COLO668 (cell line): ENCODE data around the gene FCRL2.
"Not testable (repeated sequence)": the region's sequence is repeated elsewhere in the genome, so short reads cannot be mapped to it uniquely, and the experiment has no call there.

Experiments used
- DNase-seq: peaks from one replicate; lab custom pipeline; 2025; ENCODE audit not compliant: unreplicated experiment; lab: John Stamatoyannopoulos, UW

Gene FCRL2

DNA sequence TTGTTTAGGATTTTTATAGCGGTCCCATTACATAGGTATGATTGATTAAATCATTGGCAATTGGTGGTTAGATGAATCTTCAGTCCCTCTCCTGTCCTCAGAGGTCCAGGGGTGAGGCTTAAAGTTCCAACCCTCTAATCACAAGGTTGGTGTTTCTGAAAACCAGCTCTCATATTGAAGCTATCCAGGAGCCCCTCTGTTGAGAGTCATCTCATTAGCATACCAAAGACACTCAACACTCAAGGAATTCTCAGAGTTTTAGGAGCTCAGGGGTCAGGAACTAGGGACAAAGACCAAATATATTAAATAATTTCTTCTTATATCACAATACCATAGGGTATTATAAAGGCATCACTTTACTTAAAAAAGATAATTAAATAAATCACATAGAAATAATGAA lies 23.3 kb downstream of the FCRL2 start:
- no peak for DNase-seq

DNA sequence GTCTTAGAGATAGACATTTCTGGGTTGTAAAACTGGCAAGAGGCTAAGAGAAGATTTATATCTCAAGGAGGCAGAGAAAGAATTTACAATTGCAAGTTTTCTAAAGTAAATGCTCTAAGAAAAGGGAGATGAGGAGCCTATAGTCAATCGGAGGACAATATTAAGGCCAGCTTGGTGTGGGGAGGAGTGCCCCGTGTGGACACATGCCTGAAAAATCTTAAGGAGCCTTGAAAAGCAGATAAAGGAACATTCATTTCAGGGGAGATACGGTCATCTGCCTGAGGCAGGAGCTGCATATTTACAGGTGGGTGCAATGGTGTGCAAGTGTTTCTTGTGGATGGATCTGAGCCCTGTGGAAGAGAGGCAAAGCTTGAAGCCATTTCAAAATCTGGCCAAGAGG lies 25.6 kb downstream of the FCRL2 start:
- DNase-seq, result no peak

DNA sequence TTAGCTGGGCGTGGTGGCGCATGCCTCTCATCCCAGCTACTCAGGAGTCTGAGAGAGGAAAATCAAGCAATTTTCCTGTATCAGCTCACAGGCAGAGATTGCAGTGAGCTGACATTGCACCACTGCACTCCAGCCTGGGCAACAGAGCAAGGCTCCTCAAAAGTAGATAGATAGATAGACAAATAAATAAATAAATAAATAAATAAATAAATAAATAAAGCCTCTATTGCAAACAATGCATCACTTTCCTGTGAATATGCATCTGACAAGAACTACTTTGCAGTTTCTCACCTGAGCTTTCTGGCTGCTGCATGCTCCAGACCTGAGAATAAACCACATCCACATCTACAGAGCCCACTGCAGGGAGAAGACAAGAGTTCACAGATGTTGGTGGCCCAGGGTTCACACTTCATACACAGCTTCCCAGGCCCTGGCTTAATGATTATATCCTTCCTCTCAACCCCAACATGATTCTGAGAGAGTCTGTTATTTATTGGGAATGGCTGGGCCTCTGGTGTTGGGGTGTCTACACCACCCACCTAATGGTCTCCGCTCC lies 28.6 kb downstream of the FCRL2 start:
- DNase-seq, result no peak

DNA sequence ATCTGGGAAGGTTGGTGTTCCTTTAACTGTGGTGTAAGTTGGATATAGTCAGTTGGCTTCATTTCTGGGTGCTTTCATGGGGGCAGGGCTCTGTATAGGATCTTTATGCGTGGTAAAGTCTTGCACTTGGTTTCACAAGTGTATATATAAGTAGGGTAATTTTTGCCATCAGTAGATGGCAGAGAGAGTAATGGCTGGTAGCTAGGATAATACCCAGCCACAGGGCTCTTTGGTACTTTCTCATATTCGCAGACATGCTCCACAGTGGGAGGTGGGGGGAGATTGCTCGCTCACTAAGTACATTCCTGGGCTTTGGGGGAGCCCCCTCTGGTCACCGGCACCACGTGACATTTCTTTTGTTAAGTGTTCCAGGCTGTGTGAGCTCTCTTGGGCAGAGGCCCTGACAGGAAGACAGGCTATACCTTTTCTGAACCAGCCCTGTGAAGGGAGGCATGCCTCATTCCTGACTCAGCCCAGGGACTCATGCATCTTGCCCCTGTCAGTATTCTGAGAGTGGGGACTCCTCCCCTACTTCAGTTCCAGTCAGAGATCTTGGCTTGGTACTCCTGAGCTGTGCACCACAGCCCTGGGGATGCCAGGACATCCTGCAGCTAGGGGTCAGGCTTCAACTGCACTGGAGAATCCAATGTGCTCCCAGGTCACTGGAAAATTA lies 37.6 kb downstream of the FCRL2 start:
- no peak for DNase-seq

DNA sequence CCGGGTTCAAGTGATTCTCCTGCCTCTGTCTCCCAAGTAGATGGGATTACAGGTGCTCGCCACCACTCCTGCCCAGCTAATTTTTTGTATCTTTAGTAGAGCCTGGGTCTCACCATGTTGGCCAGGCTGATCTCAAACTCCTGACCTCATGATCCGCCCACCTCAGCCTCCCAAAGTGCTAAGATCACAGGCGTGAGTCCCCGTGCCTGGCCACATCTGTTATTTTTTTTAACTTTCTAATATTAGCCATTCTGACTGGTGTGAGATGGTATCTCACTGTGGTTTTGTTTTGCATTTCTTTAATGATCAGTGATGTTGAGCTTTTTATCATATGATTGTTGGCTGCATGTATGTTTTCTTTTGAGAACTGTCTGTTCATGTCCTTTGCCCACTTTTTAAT lies 40.9 kb downstream of the FCRL2 start:
- not testable (repeated sequence) for DNase-seq

DNA sequence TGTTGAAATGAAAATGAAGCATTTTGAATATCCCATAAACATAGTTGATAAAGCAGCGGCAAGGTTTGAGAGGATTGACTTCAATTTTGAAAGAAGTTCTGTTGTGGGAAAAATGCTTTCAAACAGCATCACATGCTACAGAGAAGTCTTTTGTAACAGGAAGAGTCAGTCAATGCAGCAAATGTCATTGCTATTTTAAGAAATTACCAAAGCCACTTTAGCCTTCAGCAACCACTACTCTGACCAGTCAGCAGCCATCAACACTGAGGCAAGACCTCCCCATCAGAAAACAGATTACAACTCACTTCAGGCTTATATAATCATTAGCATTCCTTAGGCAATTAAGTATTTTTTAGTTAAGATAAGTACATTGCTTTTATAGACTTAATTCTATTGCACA lies 42.6 kb downstream of the FCRL2 start:
- DNase-seq, result no peak

DNA sequence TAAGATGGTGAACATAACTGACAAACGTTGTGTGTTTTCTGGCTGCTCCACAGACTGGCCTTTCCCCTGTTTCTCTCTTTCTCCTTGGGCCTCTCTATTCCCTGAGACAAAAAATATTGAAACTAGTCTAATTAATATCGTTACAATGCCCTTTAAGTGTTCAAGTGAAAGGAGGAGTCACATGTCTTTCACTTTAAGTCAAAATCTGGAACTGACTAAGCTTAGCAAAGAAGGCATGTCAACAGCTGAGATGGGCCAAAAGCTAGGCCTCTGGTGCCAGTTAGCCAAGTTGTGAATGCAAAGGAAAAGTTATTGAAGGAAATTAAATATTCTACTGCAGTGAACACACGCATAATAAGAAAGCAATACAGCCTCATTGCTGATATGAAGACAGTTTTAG lies 44.2 kb downstream of the FCRL2 start:
- no peak for DNase-seq

DNA sequence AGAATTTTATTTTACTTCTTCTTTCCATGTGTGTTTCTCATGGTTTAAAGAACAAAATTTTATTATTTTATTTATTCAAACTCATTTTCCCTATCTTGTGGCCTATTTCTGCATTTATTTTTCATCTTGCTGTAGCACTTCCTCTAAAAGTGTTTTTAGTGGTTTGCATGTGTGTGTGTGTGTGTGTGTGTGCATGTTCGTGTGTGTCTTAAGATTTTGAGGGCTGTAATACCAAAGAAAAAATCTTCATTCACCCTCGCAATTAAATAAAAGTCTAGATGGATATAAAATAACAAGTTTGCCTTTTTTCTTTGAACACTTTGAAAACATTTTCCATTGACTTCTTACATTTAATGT lies 51.7 kb downstream of the FCRL2 start:
- DNase-seq, result no peak

DNA sequence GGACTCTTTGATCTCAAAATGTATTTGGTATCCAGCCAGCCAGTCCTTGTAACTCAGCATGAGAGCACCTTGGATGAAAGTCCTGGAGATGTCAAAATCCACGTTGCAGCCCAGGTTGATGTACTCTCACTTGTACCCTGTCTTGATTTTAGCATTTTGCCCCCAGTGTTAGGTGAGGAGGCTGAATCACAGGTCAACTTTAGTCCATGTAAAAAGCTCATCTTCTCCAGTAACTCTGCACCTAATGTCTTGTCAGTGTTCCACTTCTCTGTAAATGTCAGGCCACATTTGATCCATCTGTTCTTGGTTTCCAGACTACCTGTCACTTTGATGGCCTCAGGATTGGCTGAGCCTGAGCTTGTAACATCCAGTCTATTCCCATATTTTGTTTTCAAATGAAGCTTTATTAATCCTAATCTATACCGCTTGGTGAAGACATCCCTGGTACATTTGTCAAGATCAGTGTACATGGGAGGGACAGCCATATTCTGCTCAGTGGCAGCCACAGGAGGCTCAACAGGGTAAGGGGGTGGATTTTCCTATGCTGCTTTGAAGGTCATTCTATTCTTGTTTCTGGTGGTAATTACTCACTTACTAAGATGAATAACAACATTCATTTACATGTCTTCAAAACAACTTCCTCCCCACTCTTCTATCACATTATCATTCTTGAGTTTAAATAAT lies 52.3 kb downstream of the FCRL2 start:
- no peak for DNase-seq

DNA sequence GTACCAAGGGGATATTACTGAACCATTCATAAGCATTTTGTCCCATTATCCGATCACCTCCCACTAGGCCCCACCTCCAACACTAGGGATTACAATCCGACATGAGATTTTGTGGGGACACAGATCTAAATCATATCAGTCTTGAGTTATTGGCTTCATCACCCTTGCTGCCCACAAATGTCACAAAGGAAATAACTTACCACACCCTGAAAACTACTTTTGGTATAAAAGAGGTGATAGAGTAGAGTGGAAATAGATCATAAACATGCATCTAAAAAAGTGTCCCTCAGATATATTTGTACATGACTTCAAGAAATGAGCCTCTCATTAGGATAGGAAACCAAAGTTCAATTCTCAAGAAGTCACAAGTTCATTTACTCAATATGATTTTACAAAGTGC lies 53.8 kb downstream of the FCRL2 start:
- DNase-seq, result no peak

DNA sequence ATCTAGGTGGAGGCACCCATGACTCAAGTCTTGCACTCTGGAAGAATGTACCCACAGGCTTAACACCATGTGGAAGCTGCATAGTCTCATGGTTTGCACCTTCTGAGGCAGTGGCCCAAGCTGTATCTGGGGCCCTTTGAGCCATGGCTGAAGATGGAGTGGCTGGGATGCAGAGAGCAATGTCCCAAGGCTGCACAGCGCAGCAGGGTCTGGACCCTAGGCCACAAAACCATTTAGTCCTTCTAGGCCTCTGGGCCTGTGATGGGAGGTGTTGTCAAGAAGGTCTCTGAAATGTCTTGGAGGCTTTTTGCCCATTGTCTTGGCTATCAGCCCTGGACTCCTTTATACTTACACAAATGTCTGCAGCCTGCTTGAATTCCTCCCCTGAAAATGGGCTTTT lies 54.9 kb downstream of the FCRL2 start:
- DNase-seq, result no peak

DNA sequence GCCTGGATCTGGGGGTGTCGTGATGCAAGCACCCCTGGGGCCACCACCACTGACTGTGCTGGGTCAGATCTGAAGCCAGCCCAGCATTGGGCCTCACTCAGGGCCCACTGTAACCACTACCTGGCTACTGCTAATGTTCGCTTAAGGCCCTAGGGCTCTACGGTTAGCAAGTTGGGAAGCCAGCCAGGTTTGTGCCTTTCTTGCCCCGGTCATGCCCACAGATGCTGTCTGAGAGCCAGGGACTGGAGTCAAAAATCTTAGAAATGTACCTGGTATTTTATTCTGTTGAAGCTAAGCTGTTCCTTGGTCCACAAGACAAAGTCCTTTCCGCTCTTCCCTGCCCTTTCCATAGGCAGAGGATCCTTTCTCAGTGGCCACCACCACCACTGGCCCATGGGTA lies 61.2 kb downstream of the FCRL2 start:
- no peak for DNase-seq

DNA sequence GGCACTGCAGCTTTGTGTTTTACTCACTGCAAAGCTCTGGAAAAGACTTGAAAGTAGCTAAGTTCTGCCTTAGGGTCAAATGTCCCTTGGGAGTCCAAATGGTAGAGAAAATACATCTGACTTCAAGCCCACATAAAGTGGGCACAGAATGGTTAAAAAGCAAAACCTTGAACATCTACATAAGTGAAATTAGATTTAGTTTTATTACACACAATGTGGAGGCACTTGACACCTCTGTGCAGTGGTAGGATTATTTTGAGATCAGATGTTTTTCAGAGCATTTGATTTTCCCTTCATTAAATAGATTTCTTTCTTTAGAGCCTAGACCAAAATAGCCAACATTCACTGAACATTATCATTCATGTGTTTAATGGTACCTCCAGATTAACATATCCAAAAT lies 65.1 kb downstream of the FCRL2 start:
- DNase-seq, result no peak

DNA sequence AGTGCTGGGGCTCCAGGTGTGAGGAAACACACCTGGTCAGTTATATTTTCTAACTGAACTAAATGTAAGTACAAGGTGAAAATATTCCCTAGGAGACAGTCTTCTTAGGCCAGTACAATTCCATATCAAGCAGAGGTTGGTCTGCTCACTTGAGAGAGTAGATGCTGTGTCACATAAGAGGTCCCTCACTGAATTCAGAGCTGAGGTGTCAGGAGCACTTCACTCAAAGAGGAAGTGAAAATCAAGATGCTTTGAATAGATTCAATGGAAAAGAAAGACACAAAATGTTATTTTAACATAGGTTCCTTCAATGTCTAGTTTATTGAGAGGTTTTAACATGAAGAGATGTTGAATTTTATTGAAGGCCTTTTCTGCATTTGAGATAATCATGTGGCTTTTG lies 72.1 kb downstream of the FCRL2 start:
- DNase-seq, result no peak

DNA sequence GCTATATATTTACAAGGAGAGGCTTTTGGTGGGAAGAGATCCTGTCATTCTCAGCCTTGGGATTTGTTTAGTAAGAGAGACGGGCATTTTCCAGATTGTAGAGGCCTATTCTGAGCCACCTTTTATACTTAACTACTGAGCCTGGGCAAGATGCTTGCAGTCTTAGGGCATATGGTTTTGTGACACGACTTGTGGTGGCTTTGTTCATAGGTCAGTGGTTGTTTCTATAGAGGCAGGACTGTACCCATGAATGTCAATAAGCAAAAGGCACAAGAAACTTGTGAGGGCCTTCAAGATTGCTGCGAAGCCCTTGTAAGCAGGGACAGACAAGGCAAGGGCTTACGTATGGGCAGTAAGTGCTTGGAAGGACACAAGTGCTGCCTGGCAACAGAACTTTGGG lies 73.0 kb downstream of the FCRL2 start:
- DNase-seq, result no peak

DNA sequence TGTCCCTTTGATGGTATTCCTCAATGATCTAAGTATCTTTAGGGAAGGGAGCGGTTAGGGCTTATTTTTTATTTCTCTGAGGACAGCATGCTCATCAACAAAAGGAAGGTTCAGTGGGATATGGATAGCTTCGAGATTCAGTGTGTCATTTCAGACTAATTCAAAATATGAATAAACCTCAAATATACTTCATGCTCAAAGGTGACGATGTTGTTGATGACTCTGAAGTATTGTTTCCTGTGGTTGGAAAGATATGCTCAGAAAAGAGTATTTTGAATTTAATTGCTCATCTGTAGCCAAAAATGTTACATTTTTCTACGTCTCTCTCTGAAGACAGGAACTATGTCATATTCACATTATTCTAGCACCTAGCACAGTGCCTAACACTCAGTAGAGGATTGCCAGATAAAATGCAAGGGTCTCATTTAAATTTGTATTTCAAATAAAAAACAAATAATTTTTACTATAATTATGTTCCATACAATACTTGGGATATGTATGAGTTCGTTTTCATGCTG lies 74.6 kb downstream of the FCRL2 start:
- DNase-seq, result no peak

DNA sequence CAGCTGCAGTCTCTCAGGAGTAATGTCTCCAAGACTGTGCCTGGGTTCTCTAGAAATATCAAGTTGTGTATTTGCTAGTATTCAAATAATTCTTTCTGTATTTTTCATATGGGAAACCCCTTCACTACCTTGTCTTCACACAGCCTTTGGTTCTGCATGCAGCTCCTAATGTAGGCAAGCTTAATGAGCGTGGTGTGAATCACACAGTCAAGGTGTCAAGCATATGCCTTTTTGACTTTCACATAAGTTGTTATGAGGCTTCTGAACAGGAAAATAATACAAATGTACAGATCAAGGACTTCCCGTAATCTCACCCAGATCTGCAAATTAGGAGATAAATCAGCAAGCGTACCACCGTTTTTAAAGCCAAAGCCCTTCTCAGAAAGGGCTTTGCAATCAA lies 76.2 kb downstream of the FCRL2 start, which contains the start of gene FCRL3:
Gene FCRL3, minus strand, starts transcription at position 38 of the 400 bp plus-strand sequence. CDS start 280 bp downstream, outside the sequence.
- DNase-seq, result no peak

DNA sequence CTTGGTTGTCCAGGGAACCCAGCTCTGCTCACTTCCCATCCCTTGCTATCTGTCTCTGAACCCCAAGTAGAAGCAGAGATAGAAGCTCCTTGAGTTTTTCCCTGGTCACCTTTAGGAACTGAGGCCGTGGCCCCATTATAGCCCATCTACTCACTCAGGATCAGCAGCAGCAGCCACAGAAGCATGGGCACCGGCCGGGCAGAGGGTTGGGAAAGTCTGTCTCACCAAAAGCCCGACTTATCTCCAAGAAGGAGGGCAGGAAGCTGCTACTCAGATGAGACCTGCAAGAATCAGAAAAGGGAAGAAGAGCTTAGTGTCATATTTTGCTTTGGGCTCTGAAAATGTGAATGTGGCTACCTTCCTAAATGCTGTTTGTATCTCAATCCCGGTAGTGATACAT lies 76.6 kb downstream of the FCRL2 start:
- DNase-seq, result no peak

DNA sequence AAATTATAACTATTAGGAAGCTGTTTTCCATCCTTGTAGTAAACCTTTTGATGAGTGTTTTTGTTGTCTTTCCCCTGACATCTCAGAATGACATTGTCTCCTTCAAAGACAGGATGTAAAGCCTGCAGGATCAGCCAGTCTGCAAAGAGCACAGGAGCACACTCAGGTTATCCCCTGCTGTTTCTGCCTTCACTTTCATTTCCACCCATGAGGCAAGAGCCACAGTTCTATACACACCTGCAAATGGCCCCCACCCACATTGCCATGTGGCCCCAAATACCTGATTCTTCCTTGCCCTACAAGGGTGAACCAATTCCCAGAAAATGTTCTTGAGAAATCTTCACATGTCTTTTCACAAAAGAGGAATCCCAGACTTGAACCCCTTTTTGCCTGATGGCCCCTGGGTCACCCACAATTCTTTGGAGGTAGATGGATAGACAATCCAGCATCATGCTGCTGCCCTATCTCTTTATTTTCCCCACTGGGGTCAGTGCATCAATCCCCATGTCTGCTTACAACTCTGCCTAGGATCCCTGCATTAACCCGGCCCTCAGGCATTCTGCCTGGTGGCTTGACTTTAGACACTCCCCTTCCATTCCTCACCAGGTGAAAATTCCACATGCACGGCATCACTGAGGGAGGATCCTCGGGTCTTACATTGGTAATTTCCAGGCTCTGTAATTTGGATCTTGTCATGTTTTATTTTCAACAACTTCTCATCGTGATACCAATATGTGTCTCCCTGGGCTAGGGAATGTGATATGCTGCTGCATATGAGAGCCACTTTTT lies 79.0 kb downstream of the FCRL2 start:
- DNase-seq, result no peak

DNA sequence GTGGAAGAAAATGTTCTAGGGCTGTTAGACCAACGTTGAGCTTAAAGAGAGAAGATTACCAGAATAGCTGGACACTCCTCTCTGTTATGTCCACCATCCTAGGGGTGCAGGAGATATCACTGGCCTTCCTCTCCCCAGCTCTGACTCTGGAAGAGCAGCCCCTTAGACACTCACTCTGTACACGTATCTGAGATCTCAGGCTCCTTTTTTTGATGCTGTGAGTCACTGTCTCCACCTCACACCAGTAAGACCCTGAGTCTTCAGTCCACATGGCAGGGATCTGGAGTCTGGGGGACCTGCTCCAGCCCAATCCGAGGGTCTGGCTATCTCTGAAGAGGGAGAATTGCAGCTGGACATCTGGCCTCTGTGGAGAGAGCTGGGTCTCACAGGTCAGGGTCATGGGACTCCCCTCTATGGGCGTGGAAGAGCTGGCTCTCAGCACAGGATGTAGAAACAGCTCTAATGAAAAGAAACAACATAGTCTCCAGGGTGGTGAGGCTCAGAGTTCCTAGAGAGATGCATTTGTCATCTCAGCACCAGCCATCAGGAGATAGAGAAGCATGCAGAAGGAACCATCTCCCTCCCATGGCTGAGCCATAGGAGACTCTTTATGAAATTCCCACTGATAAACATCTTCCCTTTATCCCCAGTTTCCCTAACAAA lies 79.8 kb downstream of the FCRL2 start:
- no peak for DNase-seq
